Ishikawa (cell line): Measurements from ENCODE around the gene IGF1R.

Experiments
- EGR1 ChIP-seq: IDR thresholded peaks from 2 replicates; pipeline ENCODE4 v1.6.1; 2012
- EP300 ChIP-seq: IDR thresholded peaks from 2 replicates; pipeline ENCODE4 v1.6.1; 2012; ENCODE audit warnings: borderline replicate concordance
- REST ChIP-seq: IDR thresholded peaks from 2 replicates; pipeline ENCODE4 v1.6.1; 2012; ENCODE audit warnings: low read depth, mild to moderate bottlenecking
- USF1 ChIP-seq: IDR thresholded peaks from 2 replicates; pipeline ENCODE4 v1.6.1; 2012

- TF ChIP-seq USF1 (no peak), EGR1 (no peak), EP300 (no peak), REST (no peak)
Measured at GRCh38 chr15:98794211-98794610, 145.9 kb downstream of the IGF1R start.
